ENCODE data around the gene N4BP2L2.

- TF ChIP-seq CTCF (IDR thresholded peaks at IDR 0.05) (no peak), POLR2AphosphoS5 (IDR thresholded peaks at IDR 0.05) (no peak), POLR2A (IDR thresholded peaks at IDR 0.05) (no peak)
Measured at GRCh38 chr13:32384702-32385101, 153.9 kb downstream of the N4BP2L2 start.
